Activated naive CD4-positive, alpha-beta T cell treated with anti-CD3 and anti-CD28 coated beads, Interleukin-2, amount 10 ng/mL, durations not matched to agents 7 days and 5 days (primary cell): ENCODE data around the gene TRAPPC12.

Experiments used
- CTCF ChIA-PET: fragments of 350-600 bp; sonication (Branson Sonifier 250); formaldehyde crosslinking; loops from one replicate; lab custom pipeline; 2021; ENCODE audit warnings: antibody characterized with exemption; lab: Charles Lee
- DNase-seq: peaks from one replicate; pipeline ENCODE4 v3.0.0-alpha.2; 2020
- H3K27ac Mint-ChIP-seq: one replicate; pipeline ENCODE4 v1.8.0; 2021; ENCODE audit warnings: mild to moderate bottlenecking, moderate library complexity, mixed read lengths
- H3K27me3 Mint-ChIP-seq: one replicate; pipeline ENCODE4 v1.8.0; 2021; ENCODE audit warnings: mild to moderate bottlenecking, mixed read lengths
- H3K36me3 Mint-ChIP-seq: one replicate; pipeline ENCODE4 v1.8.0; 2021; ENCODE audit warnings: mixed read lengths
- H3K4me1 Mint-ChIP-seq: one replicate; pipeline ENCODE4 v1.8.0; 2021; ENCODE audit warnings: mixed read lengths
- H3K4me3 Mint-ChIP-seq: one replicate; pipeline ENCODE4 v1.8.0; 2021; ENCODE audit warnings: mild to moderate bottlenecking, moderate library complexity, mixed read lengths
- H3K9me3 Mint-ChIP-seq: one replicate; pipeline ENCODE4 v1.8.0; 2021; ENCODE audit warnings: mixed read lengths

TRAPPC12 gene

DNA sequence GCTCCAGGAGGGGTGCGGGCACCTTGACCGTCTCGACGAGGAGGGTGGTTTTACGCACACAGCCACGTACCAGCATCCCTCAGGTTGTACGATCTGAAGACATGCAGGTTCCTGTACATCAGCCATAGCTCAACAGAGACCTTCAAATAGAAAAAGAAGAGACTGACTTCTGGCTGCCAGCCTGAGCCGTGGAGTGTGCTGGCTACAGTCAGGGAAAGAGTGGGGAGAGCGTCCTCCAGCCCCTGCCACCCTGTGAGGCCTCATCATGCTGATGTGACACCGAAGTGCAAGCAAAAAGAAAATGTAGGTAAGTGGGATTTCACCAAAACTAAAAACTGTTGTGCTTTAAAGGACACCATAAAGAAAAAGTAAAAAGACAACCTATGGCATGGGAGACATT, 92.8 kb downstream of the TRAPPC12 start:
- H3K27ac Mint-ChIP-seq = no peak overlapping the region
- peaks cover 11% of the 10 kb centered on the region for H3K36me3 Mint-ChIP-seq
- no peaks in the 10 kb centered on the region for H3K27me3 Mint-ChIP-seq
- H3K9me3 Mint-ChIP-seq = no peaks in the 10 kb centered on the region
- CTCF ChIA-PET = no interaction called here
- H3K4me3 Mint-ChIP-seq = no peak overlapping the region
- no peak for DNase-seq
- H3K4me1 Mint-ChIP-seq = no peaks in the 10 kb centered on the region

GRCh38 chr2:3472966-3473365, 93.5 kb downstream of the TRAPPC12 start:
- CTCF ChIA-PET = interaction anchor here (0.8 to 1.2 kb wide), 2 partner anchors 11 to 49 kb away, joined by 3 read pairs; no protein-coding TSS in a partner anchor
- Mint-ChIP-seq H3K36me3 (peaks cover 8% of the 10 kb centered on the region), H3K27ac (no peak overlapping the region), H3K9me3 (no peaks in the 10 kb centered on the region), H3K4me3 (no peak overlapping the region), H3K27me3 (no peaks in the 10 kb centered on the region), H3K4me1 (no peaks in the 10 kb centered on the region)
- no peak for DNase-seq

DNA sequence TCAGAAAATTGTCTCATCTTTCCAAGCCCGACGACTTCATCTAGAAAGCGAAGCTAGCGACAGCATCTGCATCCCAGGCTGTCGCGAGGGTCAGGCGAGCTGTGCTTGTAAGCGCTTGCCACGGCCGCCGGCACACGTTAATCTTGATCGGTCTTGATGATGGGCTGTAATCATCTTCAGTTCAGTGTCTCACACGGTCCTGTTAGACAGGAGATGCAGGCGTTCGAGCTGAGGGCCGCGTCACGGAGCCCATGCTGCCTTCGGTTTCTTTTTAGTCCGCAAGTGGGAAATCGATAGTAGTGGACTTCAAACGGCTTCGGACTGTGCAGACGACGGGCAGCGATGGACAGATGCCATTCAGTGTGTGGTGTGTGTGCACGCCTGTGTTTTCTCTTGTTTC, 96.3 kb downstream of the TRAPPC12 start:
- no peaks in the 10 kb centered on the region for H3K27me3 Mint-ChIP-seq
- H3K36me3 Mint-ChIP-seq = peaks cover 7% of the 10 kb centered on the region
- CTCF ChIA-PET = no interaction called here
- H3K4me1 Mint-ChIP-seq = no peaks in the 10 kb centered on the region
- H3K27ac Mint-ChIP-seq = no peak overlapping the region
- DNase-seq = no peak
- no peaks in the 10 kb centered on the region for H3K9me3 Mint-ChIP-seq
- no peak overlapping the region for H3K4me3 Mint-ChIP-seq

- CTCF ChIA-PET = no interaction called here
- DNase-seq = no peak
- Mint-ChIP-seq H3K4me3 (no peak overlapping the region), H3K36me3 (peaks cover 7% of the 10 kb centered on the region), H3K9me3 (no peaks in the 10 kb centered on the region), H3K27ac (no peak overlapping the region), H3K4me1 (no peaks in the 10 kb centered on the region), H3K27me3 (no peaks in the 10 kb centered on the region)
Observed at GRCh38 chr2:3476321-3476984, 97.0 kb downstream of the TRAPPC12 start.

- no peak for DNase-seq
- CTCF ChIA-PET = no interaction called here
- no peak overlapping the region for H3K27ac Mint-ChIP-seq
- no peaks in the 10 kb centered on the region for H3K9me3 Mint-ChIP-seq
- no peaks in the 10 kb centered on the region for H3K27me3 Mint-ChIP-seq
- no peak overlapping the region for H3K4me3 Mint-ChIP-seq
- peaks cover 8% of the 10 kb centered on the region for H3K36me3 Mint-ChIP-seq
- H3K4me1 Mint-ChIP-seq = no peaks in the 10 kb centered on the region
Observed at GRCh38 chr2:3476985-3477327, 97.5 kb downstream of the TRAPPC12 start.

- Mint-ChIP-seq H3K36me3 (peaks cover 9% of the 10 kb centered on the region), H3K4me1 (no peaks in the 10 kb centered on the region), H3K27ac (no peak overlapping the region), H3K27me3 (no peaks in the 10 kb centered on the region), H3K4me3 (no peak overlapping the region), H3K9me3 (no peaks in the 10 kb centered on the region)
- DNase-seq = no peak
- CTCF ChIA-PET = interaction anchor here (0.6 to 1.2 kb wide), 2 partner anchors 55 to 1380 kb away, joined by 3 read pairs; no protein-coding TSS in a partner anchor
Observed at GRCh38 chr2:3478846-3479385, 99.4 kb downstream of the TRAPPC12 start.

DNA sequence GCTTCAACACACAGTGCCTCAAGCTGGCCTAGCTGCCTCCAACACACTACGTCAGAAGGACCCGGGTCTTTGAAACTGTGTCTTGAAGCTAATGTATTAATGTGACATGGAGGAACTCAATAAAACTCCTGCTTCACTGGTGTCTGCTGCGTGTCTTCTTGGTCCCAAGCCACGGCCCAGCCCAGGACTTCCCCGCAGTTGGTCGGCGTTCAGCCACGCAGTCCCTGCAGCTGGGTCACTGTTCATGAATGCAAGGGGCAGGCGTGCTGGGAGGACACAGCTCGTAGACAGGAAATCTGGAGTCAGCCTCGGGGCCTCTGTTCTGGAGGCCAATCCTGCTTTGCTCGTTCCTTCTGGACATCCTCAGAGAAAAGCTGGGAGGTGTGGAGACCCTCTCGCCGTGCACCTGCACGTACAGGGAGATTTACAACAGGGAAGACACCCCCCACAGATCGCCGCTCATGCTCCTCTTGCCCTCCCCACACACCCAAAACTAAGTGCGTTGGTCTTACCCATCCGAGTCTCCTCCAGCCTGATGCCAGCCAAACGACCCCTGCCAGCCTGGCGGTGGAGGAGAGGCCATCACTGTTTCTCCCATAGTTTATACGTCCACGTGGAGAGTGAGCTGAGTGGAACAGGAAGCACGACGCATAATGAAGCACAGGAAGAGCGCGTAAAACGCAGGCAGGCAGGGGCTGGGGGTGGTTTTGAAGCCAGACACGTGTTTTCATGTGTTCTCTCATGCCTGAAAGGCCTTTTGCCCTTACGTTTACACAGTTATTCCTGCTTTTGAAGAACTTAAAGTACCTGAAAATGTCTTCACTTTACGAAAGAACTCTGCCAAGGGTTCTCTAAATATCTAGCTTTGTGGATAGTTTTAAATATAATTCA, 100.2 kb downstream of the TRAPPC12 start:
- H3K4me3 Mint-ChIP-seq = no peak overlapping the region
- no peaks in the 10 kb centered on the region for H3K9me3 Mint-ChIP-seq
- H3K4me1 Mint-ChIP-seq = no peaks in the 10 kb centered on the region
- H3K27ac Mint-ChIP-seq = peak overlapping the region; percentile 42
- no peaks in the 10 kb centered on the region for H3K27me3 Mint-ChIP-seq
- H3K36me3 Mint-ChIP-seq = peaks cover 9% of the 10 kb centered on the region
- CTCF ChIA-PET = interaction anchor here (1.2 kb wide), 1 partner anchor 56 kb away, joined by 3 read pairs; no protein-coding TSS in a partner anchor
- DNase-seq = no peak

DNA sequence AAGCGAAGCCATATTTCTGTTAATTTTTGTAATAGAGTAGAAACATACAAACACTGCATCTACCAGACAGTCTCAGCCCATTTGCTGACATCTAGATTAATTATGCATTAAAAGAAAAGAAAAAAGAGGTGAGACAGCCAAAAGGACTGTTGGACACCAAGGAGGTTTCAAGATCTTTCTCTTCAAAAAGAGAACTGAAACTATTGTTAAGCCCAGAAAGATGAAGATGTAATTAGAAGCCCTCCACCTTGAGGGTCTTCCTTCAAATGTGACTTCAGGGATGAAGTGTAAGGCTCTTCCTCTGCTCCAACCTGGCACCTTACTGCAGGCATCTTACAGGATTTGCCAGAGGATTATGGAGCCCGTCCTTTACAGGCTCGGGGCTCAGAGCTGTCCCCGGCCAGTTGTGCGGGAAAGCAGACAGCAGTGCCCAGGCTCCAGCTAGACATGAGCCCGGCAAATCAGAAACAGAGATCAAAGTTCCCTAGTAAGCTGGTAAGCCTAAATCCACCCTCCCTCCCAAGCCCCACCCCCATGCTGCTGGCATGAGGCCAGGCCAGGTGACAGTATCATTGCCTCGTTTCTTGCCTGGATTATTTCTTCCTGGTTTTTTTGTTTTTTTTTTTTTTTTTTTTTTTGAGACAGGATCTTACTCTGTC, 101.0 kb downstream of the TRAPPC12 start:
- H3K4me1 Mint-ChIP-seq = no peaks in the 10 kb centered on the region
- no peaks in the 10 kb centered on the region for H3K27me3 Mint-ChIP-seq
- no peak overlapping the region for H3K27ac Mint-ChIP-seq
- H3K36me3 Mint-ChIP-seq = peaks cover 9% of the 10 kb centered on the region
- no peak overlapping the region for H3K4me3 Mint-ChIP-seq
- no peaks in the 10 kb centered on the region for H3K9me3 Mint-ChIP-seq
- no peak for DNase-seq
- CTCF ChIA-PET = no interaction called here

DNA sequence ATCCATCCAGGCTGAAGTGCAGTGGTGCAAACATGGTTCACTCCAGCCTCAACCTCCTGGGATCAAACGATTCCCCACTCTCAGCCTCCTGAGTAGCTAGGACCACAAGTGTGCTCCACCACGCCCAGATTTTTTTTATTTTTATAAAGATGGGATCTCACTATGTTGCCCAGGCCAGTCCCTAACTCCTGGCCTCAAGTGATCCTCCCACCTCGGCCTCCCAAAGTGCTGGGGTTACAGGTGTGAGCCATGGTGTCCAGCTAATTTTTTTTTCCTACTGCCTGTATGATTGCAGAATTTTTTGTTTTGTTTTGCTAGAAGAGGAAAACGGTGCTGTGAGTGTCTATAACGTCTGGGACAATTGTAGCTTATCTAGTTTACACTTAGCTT, 101.5 kb downstream of the TRAPPC12 start:
- CTCF ChIA-PET = no interaction called here
- no peaks in the 10 kb centered on the region for H3K27me3 Mint-ChIP-seq
- H3K4me1 Mint-ChIP-seq = no peaks in the 10 kb centered on the region
- H3K9me3 Mint-ChIP-seq = no peaks in the 10 kb centered on the region
- H3K4me3 Mint-ChIP-seq = no peak overlapping the region
- no peak for DNase-seq
- peaks cover 12% of the 10 kb centered on the region for H3K36me3 Mint-ChIP-seq
- no peak overlapping the region for H3K27ac Mint-ChIP-seq

- Mint-ChIP-seq H3K4me1 (no peaks in the 10 kb centered on the region), H3K27ac (no peak overlapping the region), H3K27me3 (no peaks in the 10 kb centered on the region), H3K4me3 (no peak overlapping the region), H3K9me3 (no peaks in the 10 kb centered on the region), H3K36me3 (peaks cover 12% of the 10 kb centered on the region)
- CTCF ChIA-PET = no interaction called here
- no peak for DNase-seq
Observed at GRCh38 chr2:3481736-3482362, 102.4 kb downstream of the TRAPPC12 start.

DNA sequence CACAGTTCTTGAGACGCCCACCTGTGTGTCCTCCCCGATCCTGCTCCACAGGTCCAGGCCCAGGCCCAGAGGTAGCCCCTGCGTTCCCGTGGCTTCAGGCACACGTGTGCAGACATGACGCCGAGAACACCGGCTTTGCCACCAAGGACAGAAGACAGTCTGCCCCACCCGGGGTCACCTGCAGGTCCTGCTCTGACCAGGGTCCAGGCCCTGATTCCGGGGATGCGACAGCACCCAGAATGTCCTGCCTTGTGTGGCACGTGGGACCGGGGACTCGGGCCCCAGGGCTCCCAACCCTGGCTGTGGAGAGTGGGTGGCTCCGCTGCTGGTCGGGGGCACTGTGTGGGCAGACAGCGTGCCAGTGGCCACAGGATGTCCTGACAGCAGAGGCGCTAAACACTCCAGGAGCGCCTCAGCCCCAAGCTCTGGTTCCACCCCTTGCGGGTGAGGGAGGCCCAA, 102.9 kb downstream of the TRAPPC12 start:
- Mint-ChIP-seq H3K9me3 (no peaks in the 10 kb centered on the region), H3K4me3 (no peak overlapping the region), H3K27me3 (no peaks in the 10 kb centered on the region), H3K4me1 (no peaks in the 10 kb centered on the region), H3K36me3 (peaks cover 12% of the 10 kb centered on the region), H3K27ac (no peak overlapping the region)
- CTCF ChIA-PET = no interaction called here
- DNase-seq = no peak

DNA sequence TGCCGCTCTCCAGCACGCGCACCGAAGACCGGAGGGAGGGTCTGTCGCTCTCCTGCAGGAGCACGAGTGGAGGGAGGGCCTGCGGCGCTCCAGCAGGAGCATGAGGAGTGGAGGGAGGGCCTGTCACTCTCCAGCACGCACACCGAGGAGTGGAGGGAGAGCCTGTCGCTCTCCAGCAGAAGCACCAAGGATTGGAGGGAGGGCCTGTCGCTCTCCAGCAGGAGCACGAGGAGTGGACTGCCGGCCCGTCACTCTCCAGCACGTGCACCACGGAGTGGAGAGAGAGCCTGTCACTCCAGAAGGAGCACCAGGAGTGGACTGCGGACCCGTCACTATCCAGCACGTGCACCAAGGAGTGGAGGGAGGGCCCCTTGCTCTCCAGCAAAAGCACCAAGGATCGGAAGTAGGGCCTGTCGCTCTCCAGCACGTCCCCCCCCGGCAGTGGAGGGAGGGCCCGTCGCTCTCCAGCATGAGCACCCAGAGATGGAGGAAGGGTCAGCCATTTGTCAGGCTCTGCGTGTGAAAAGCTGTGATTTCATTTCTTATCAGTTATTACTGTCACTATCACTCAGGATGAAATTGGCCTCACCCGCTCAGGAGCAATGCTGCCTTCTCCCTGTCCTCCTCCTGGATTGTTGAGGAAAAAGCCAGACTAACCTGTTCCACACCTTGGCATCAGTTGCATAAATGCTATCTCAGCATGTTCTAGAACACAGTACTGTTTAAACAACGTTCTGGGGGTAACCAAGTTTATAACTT, 103.9 kb downstream of the TRAPPC12 start:
- CTCF ChIA-PET = no interaction called here
- Mint-ChIP-seq H3K9me3 (no peaks in the 10 kb centered on the region), H3K36me3 (peaks cover 12% of the 10 kb centered on the region), H3K4me1 (no peaks in the 10 kb centered on the region), H3K27me3 (no peaks in the 10 kb centered on the region), H3K4me3 (no peak overlapping the region), H3K27ac (no peak overlapping the region)
- no peak for DNase-seq
